Trophoblast cell (in vitro differentiated cells and primary cell): ENCODE measurements around the gene MRAP.

ENCODE experiments used
- DNase-seq, 2 donors: peaks; one replicate each; pipeline ENCODE4 v3.0.0-alpha.2; 2016
- H2AFZ ChIP-seq: 2 replicates; pipeline ENCODE4 v1.6.1; 2013; ENCODE audit warnings: low read length, moderate library complexity, mild to moderate bottlenecking; ENCODE audit not compliant: insufficient read depth, poor library complexity
- H2AK5ac ChIP-seq: 2 replicates; pipeline ENCODE4 v1.6.1; 2013; ENCODE audit warnings: mild to moderate bottlenecking, low read length
- H2BK120ac ChIP-seq: 2 replicates; pipeline ENCODE4 v1.6.1; 2013; ENCODE audit warnings: low read length, mild to moderate bottlenecking, moderate library complexity; ENCODE audit not compliant: insufficient read depth, poor library complexity
- H2BK12ac ChIP-seq: 2 replicates; pipeline ENCODE4 v1.6.1; 2013; ENCODE audit warnings: mild to moderate bottlenecking, low read length, moderate library complexity
- H2BK5ac ChIP-seq: 2 replicates; pipeline ENCODE4 v1.6.1; 2013; ENCODE audit warnings: low read length, low read depth, moderate library complexity, mild to moderate bottlenecking; ENCODE audit not compliant: poor library complexity
- H3K14ac ChIP-seq: 2 replicates; pipeline ENCODE4 v1.6.1; 2013; ENCODE audit warnings: mild to moderate bottlenecking, low read length
- H3K18ac ChIP-seq: 2 replicates; pipeline ENCODE4 v1.6.1; 2013; ENCODE audit warnings: mild to moderate bottlenecking, low read length
- H3K23ac ChIP-seq: 2 replicates; pipeline ENCODE4 v1.6.1; 2013; ENCODE audit warnings: low read length
- H3K27ac ChIP-seq: 2 replicates; pipeline ENCODE4 v1.5.1; 2013; ENCODE audit warnings: low read depth, mild to moderate bottlenecking, inconsistent platforms, low read length, moderate library complexity
- H3K27me3 ChIP-seq: 2 replicates; pipeline ENCODE4 v1.6.1; 2013; ENCODE audit warnings: inconsistent platforms, mild to moderate bottlenecking, low read length, moderate library complexity; ENCODE audit not compliant: insufficient read depth
- H3K36me3 ChIP-seq, 2 experiments: 1 replicate in 1 of 2; 2 replicates in 1 of 2; pipeline ENCODE4 v1.6.1; 2013; ENCODE audit warnings: low read length in 2 of 2, mild to moderate bottlenecking in 2 of 2, moderate library complexity in 1 of 2; ENCODE audit not compliant: insufficient read depth in 2 of 2, control insufficient read depth in 1 of 2
- H3K4ac ChIP-seq: 2 replicates; pipeline ENCODE4 v1.6.1; 2013; ENCODE audit warnings: low read depth, mild to moderate bottlenecking, low read length, moderate library complexity
- H3K4me1 ChIP-seq, 2 experiments: 1 replicate in 1 of 2; 2 replicates in 1 of 2; pipeline ENCODE4 v1.6.1; 2013; ENCODE audit warnings: low read length in 2 of 2, mild to moderate bottlenecking in 2 of 2, moderate library complexity in 1 of 2; ENCODE audit not compliant: insufficient read depth in 2 of 2, control insufficient read depth in 1 of 2
- H3K4me2 ChIP-seq: 2 replicates; pipeline ENCODE4 v1.6.1; 2013; ENCODE audit warnings: inconsistent platforms, mild to moderate bottlenecking, low read length, moderate library complexity
- H3K4me3 ChIP-seq: 2 replicates; pipeline ENCODE4 v1.5.1; 2013; ENCODE audit warnings: mild to moderate bottlenecking, low read depth, low read length, inconsistent platforms
- H3K79me1 ChIP-seq: one replicate; pipeline ENCODE4 v1.6.1; 2013; ENCODE audit warnings: low read length
- H3K79me2 ChIP-seq: 2 replicates; pipeline ENCODE4 v1.6.1; 2013; ENCODE audit warnings: low read length, mild to moderate bottlenecking; ENCODE audit not compliant: control insufficient read depth, insufficient read depth, poor library complexity
- H3K9ac ChIP-seq: 2 replicates; pipeline ENCODE4 v1.6.1; 2013; ENCODE audit warnings: mild to moderate bottlenecking, low read length
- H3K9me3 ChIP-seq: 2 replicates; pipeline ENCODE4 v1.6.1; 2013; ENCODE audit warnings: low read depth, mild to moderate bottlenecking, control low read depth, inconsistent platforms, low read length; ENCODE audit not compliant: insufficient read depth
- H4K12ac ChIP-seq: 2 replicates; pipeline ENCODE4 v1.6.1; 2013; ENCODE audit warnings: low read depth, mild to moderate bottlenecking, low read length, moderate library complexity
- H4K8ac ChIP-seq: 2 replicates; pipeline ENCODE4 v1.6.1; 2013; ENCODE audit warnings: low read depth, mild to moderate bottlenecking, low read length, moderate library complexity
- H4K91ac ChIP-seq: one replicate; pipeline ENCODE4 v1.6.1; 2013; ENCODE audit warnings: low read depth, mild to moderate bottlenecking, low read length, moderate library complexity
- WGBS: extraction: QIAGEN DNeasy Blood & Tissue Kit; methylation state at CpG from one replicate; pipeline ENCODE4 v1.1.7; 2013; ENCODE audit warnings: missing lambda C conversion rate; ENCODE audit not compliant: insufficient read length, insufficient coverage; ENCODE audit errors: extremely low coverage; 5-methylcytosine and 5-hydroxymethylcytosine counted together

MRAP gene

DNA sequence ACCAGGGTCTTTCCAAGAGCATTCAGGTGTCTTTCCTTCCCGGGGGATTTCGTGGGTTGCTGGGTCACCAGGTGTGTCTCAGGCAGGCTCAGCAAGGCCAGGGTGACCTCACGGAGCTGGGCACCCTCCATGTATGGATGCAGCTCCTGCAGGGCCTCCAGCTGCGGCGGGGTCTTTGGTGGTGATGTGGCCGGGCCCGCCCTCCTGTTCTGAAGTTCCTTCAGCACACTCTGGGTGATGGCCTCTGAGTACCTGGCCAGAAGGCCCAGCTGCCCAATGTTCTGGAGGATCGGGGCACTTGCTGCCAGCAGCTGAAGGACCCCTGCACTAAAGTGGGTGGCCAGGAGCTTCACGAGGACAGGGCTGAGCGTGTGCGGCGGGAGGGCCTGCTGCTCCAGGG, 48.7 kb downstream of the MRAP start:
- Histone ChIP-seq H3K36me3 (peaks cover 43 to 56% of the 10 kb centered on the region in 2 experiments), H3K18ac (no peak overlapping the region), H3K14ac (no peak overlapping the region), H3K27ac (no peak overlapping the region), H3K9ac (no peak overlapping the region), H3K79me2 (no peaks in the 10 kb centered on the region), H3K27me3 (no peaks in the 10 kb centered on the region), H3K23ac (no peak overlapping the region), H2AFZ (no peak overlapping the region), H3K4ac (no peak overlapping the region), H2BK120ac (no peak overlapping the region), H2BK12ac (no peak overlapping the region), H2BK5ac (no peak overlapping the region), H4K8ac (no peak overlapping the region), H3K4me2 (no peak overlapping the region), H3K79me1 (no peaks in the 10 kb centered on the region), H4K12ac (no peak overlapping the region), H3K4me1 (peaks cover 15 to 30% of the 10 kb centered on the region in 2 experiments), H3K4me3 (no peak overlapping the region), H4K91ac (no peak overlapping the region), H2AK5ac (no peak overlapping the region), H3K9me3 (peaks cover 4% of the 10 kb centered on the region)
- no peak for DNase-seq
- no CpG with 5 or more reads among the region's 12 CpGs for WGBS

DNA sequence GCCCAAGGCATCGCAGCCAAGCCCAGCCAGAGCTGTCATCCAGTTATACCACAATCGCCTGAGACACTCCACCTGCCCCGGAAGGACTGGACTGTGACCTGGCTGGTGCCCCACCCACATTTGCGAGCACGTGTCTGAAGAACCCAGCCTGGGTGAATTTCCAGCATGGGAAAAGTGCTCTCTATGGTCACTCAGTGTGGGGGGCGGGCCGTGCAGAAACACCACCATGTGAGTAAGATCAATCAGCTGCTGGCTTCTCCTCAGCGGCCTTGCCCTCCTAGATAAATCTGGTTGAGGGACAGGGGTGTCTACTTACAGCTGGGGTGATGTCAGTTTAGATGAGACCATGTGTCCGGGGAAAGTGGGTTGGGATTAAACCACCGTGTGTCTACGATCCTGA, 49.3 kb downstream of the MRAP start:
- H3K27me3 ChIP-seq: no peaks in the 10 kb centered on the region
- no peak overlapping the region for H3K27ac ChIP-seq
- H3K4me1 ChIP-seq: peaks cover 15 to 30% of the 10 kb centered on the region in 2 experiments
- H3K4me3 ChIP-seq: no peak overlapping the region
- H3K14ac ChIP-seq: no peak overlapping the region
- no peak overlapping the region for H3K23ac ChIP-seq
- no peak overlapping the region for H2AK5ac ChIP-seq
- H3K18ac ChIP-seq: no peak overlapping the region
- no peak for DNase-seq
- H3K79me2 ChIP-seq: no peaks in the 10 kb centered on the region
- no peak overlapping the region for H4K8ac ChIP-seq
- no peak overlapping the region for H3K4ac ChIP-seq
- no peak overlapping the region for H4K12ac ChIP-seq
- WGBS: no CpG with 5 or more reads among the region's 11 CpGs
- no peak overlapping the region for H2BK120ac ChIP-seq
- H3K9ac ChIP-seq: no peak overlapping the region
- peaks cover 42 to 58% of the 10 kb centered on the region in 2 experiments for H3K36me3 ChIP-seq
- H2BK5ac ChIP-seq: no peak overlapping the region
- no peak overlapping the region for H4K91ac ChIP-seq
- H3K9me3 ChIP-seq: peaks cover 4% of the 10 kb centered on the region
- no peak overlapping the region for H2AFZ ChIP-seq
- no peak overlapping the region for H2BK12ac ChIP-seq
- H3K4me2 ChIP-seq: no peak overlapping the region
- H3K79me1 ChIP-seq: no peaks in the 10 kb centered on the region

DNA sequence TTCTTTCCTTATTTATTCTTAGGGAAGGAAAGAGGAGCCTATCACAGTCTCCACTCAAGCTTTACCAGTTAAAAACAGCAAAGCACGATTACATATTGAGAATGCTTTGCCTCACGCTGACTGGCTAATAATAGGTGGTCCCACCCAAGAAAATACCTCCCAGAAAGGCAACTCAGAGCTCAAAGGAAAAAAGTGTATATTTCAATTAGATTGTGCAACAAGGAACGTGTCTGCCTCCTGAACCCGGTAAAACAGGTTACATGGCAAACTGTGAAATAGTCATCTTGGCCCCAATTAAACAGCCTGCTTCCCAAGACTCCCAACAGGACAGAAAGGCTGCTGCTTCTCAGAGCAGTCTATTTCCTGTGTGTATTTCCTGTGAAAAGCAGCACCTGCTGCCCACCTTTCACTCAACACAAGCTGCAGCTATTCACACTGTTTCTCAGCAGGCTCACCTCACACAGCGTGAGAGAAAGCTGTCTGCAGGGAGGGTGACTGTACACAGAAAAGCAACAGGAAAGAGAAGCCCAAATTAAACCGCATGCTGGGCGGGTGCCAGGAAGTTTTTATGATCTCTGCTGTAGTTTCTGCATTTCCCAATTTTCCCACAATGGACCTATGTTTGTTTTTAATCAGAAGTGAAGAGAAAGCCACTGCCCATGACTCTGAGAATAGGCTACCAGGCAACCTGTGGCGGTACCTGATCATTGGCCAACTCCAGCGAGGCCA, 50.1 kb downstream of the MRAP start:
- no peak overlapping the region for H4K8ac ChIP-seq
- no peak overlapping the region for H3K4me2 ChIP-seq
- H4K91ac ChIP-seq: no peak overlapping the region
- H3K4me1 ChIP-seq: peaks cover 15 to 30% of the 10 kb centered on the region in 2 experiments
- H3K18ac ChIP-seq: no peak overlapping the region
- peaks cover 48 to 65% of the 10 kb centered on the region in 2 experiments for H3K36me3 ChIP-seq
- H2BK12ac ChIP-seq: no peak overlapping the region
- H3K79me2 ChIP-seq: no peaks in the 10 kb centered on the region
- H3K9me3 ChIP-seq: peaks cover 4% of the 10 kb centered on the region
- no CpG with 5 or more reads among the region's 9 CpGs for WGBS
- H3K4ac ChIP-seq: no peak overlapping the region
- no peaks in the 10 kb centered on the region for H3K27me3 ChIP-seq
- no peak overlapping the region for H2AFZ ChIP-seq
- H3K9ac ChIP-seq: no peak overlapping the region
- H2BK120ac ChIP-seq: no peak overlapping the region
- H3K23ac ChIP-seq: no peak overlapping the region
- no peak overlapping the region for H4K12ac ChIP-seq
- no peak overlapping the region for H3K27ac ChIP-seq
- H3K14ac ChIP-seq: no peak overlapping the region
- H3K4me3 ChIP-seq: no peak overlapping the region
- no peaks in the 10 kb centered on the region for H3K79me1 ChIP-seq
- no peak overlapping the region for H2BK5ac ChIP-seq
- DNase-seq: peak in 1 of 2 donors; percentile 26
- H2AK5ac ChIP-seq: no peak overlapping the region

GRCh38 chr21:32349333-32349944, 50.8 kb downstream of the MRAP start:
- H3K79me2 ChIP-seq: no peaks in the 10 kb centered on the region
- H2BK12ac ChIP-seq: no peak overlapping the region
- no peak overlapping the region for H3K4me3 ChIP-seq
- no peak overlapping the region for H3K27ac ChIP-seq
- no peak overlapping the region for H3K18ac ChIP-seq
- H3K4me1 ChIP-seq: peaks cover 15 to 30% of the 10 kb centered on the region in 2 experiments
- no peak overlapping the region for H3K9ac ChIP-seq
- H3K23ac ChIP-seq: no peak overlapping the region
- no peak for DNase-seq
- H3K4me2 ChIP-seq: no peak overlapping the region
- H3K36me3 ChIP-seq: peaks cover 50 to 64% of the 10 kb centered on the region in 2 experiments
- H4K8ac ChIP-seq: no peak overlapping the region
- no CpG with 5 or more reads among the region's 16 CpGs for WGBS
- no peak overlapping the region for H3K14ac ChIP-seq
- no peak overlapping the region for H3K4ac ChIP-seq
- peaks cover 4% of the 10 kb centered on the region for H3K9me3 ChIP-seq
- no peak overlapping the region for H2BK120ac ChIP-seq
- H4K12ac ChIP-seq: no peak overlapping the region
- H2AFZ ChIP-seq: no peak overlapping the region
- no peak overlapping the region for H2BK5ac ChIP-seq
- no peaks in the 10 kb centered on the region for H3K27me3 ChIP-seq
- H2AK5ac ChIP-seq: no peak overlapping the region
- no peaks in the 10 kb centered on the region for H3K79me1 ChIP-seq
- H4K91ac ChIP-seq: no peak overlapping the region
